Lower lobe of right lung (tissue), 2 donors: ENCODE measurements around the gene AUTS2. TPM values are rescaled to one million over a fixed set of nuclear protein-coding genes. Genes with fewer than 3 reads are reported as not detected.

Experiments
- ATAC-seq, 2 donors: fragments of 200-7000 bp; cut with Tn5 transposase; one replicate each; pipeline ENCODE4 v1.9.1; 2020 to 2022; ENCODE audit warnings: mild to moderate bottlenecking in 2 of 2, moderate library complexity in 2 of 2
- DNase-seq: peaks from one replicate; pipeline ENCODE4 v3.0.0-alpha.2; 2020
- H3K27ac ChIP-seq: fragments of 200-600 bp; one replicate; pipeline ENCODE4 v1.8.0; 2022
- H3K27me3 ChIP-seq: fragments of 200-600 bp; one replicate; pipeline ENCODE4 v1.8.0; 2022; ENCODE audit warnings: low read depth
- H3K36me3 ChIP-seq: fragments of 200-600 bp; one replicate; pipeline ENCODE4 v1.8.0; 2022; ENCODE audit warnings: mild to moderate bottlenecking
- H3K4me1 ChIP-seq: fragments of 200-600 bp; one replicate; pipeline ENCODE4 v1.8.0; 2022
- H3K4me3 ChIP-seq: fragments of 200-600 bp; one replicate; pipeline ENCODE4 v1.8.0; 2022; ENCODE audit warnings: mild to moderate bottlenecking
- H3K9me3 ChIP-seq: fragments of 200-600 bp; one replicate; pipeline ENCODE4 v1.8.0; 2022
- CTCF ChIP-seq: fragments of 200-600 bp; IDR thresholded peaks from one replicate; pipeline ENCODE4 v1.8.0; 2022; ENCODE audit warnings: antibody characterized with exemption, mild to moderate bottlenecking
- intact Hi-C: fragments of 100-400 bp; cut with DNase I; formaldehyde crosslinking; loops from one replicate; pipeline ENCODE4 v1.11.0; 2022
- total RNA-seq: library from RNA; stranded (reverse); fragmentation: NEBNext Ultra II Directional; extraction: Animal tissue kit (Norgen Biotek cat#: 25700); gene quantifications from one replicate; pipeline ENCODE4 v1.2.1, GENCODE V29; 2021
- donor health status: DM: no; HTN: yes; CAD: no; lungs with severe emphysema.

The AUTS2 gene
- total RNA-seq, 1 donor from 2014 or later = 45.7 TPM

GRCh38 chr7:70340236-70340635, 742.0 kb downstream of the AUTS2 start:
- ATAC-seq = no peak
- no peak for DNase-seq
- Histone ChIP-seq H3K27ac (no peak overlapping the region), H3K4me3 (no peak overlapping the region), H3K4me1 (no peaks in the 10 kb centered on the region), H3K27me3 (no peaks in the 10 kb centered on the region), H3K36me3 (no peaks in the 10 kb centered on the region), H3K9me3 (no peaks in the 10 kb centered on the region)
- TF ChIP-seq CTCF = no peak
- intact Hi-C loops = no loop called here

GRCh38 chr7:70341446-70341845, 743.2 kb downstream of the AUTS2 start:
- DNase-seq (no peak), ATAC-seq (no peak)
- Histone ChIP-seq H3K27ac (no peak overlapping the region), H3K27me3 (no peaks in the 10 kb centered on the region), H3K36me3 (no peaks in the 10 kb centered on the region), H3K9me3 (no peaks in the 10 kb centered on the region), H3K4me3 (no peak overlapping the region), H3K4me1 (no peaks in the 10 kb centered on the region)
- TF ChIP-seq CTCF = no peak
- intact Hi-C loops = no loop called here

- intact Hi-C loops = no loop called here
- Histone ChIP-seq H3K27me3 (no peaks in the 10 kb centered on the region), H3K27ac (no peak overlapping the region), H3K36me3 (no peaks in the 10 kb centered on the region), H3K4me1 (no peaks in the 10 kb centered on the region), H3K9me3 (no peaks in the 10 kb centered on the region), H3K4me3 (no peak overlapping the region)
- DNase-seq (no peak), ATAC-seq (no peak)
- no peak for TF ChIP-seq CTCF
Measured at GRCh38 chr7:70343519-70343918, 745.2 kb downstream of the AUTS2 start.

- intact Hi-C loops = no loop called here
- TF ChIP-seq CTCF = no peak
- no peak for DNase-seq
- H3K4me1 ChIP-seq = no peaks in the 10 kb centered on the region
- no peak overlapping the region for H3K27ac ChIP-seq
- H3K36me3 ChIP-seq = no peaks in the 10 kb centered on the region
- no peak overlapping the region for H3K4me3 ChIP-seq
- no peak for ATAC-seq
- no peaks in the 10 kb centered on the region for H3K27me3 ChIP-seq
- no peaks in the 10 kb centered on the region for H3K9me3 ChIP-seq
Measured at GRCh38 chr7:70344726-70345125, 746.5 kb downstream of the AUTS2 start.

GRCh38 chr7:70346844-70347462, 748.7 kb downstream of the AUTS2 start:
- DNase-seq = no peak
- Histone ChIP-seq H3K4me3 (no peak overlapping the region), H3K27me3 (no peaks in the 10 kb centered on the region), H3K36me3 (no peaks in the 10 kb centered on the region), H3K4me1 (no peaks in the 10 kb centered on the region), H3K9me3 (no peaks in the 10 kb centered on the region), H3K27ac (no peak overlapping the region)
- intact Hi-C loops = no loop called here
- no peak for TF ChIP-seq CTCF
- no peak for ATAC-seq
